Measurements from ENCODE around the gene RBBP9. TPM values are rescaled to one million over a fixed set of nuclear protein-coding genes. Genes with fewer than 3 reads are reported as not detected.

Gene RBBP9
- total and polyA plus RNA-seq, 2 experiments from 2014 or later = 4.8 to 21.1 TPM

GRCh38 chr20:18545566-18545965 is 48.5 kb upstream of the RBBP9 start (continued):
- TF ChIP-seq CTCF (conservative IDR thresholded peaks at IDR 0.05; ENCODE audit: low read depth in 2 of 2) (no peak), ZNF331 (CRISPR knock-in tag; IDR thresholded peaks at IDR 0.05; ENCODE audit: low read depth) (no peak), EZH2 (IDR thresholded peaks at IDR 0.05; ENCODE audit: low read depth, unreplicated experiment) (no peak), ETS1 (IDR thresholded peaks at IDR 0.05) (no peak), EZH2phosphoT487 (IDR thresholded peaks at IDR 0.05; ENCODE audit: unreplicated experiment) (no peak)

- Histone ChIP-seq H3K36me3 (ENCODE audit: insufficient read depth) (peaks cover 23% of the 10 kb centered on the region), H4K20me1 (replicated peaks; ENCODE audit: insufficient read depth) (peaks cover 5% of the 10 kb centered on the region; the same call in 1 of the 2 replicates), H3F3A (replicated peaks; ENCODE audit: low read depth) (no peaks in the 10 kb centered on the region), H3K27ac (ENCODE audit: low read depth) (no peak overlapping the region), H3K9me2 (ENCODE audit: insufficient read depth) (no peaks in the 10 kb centered on the region), H3K4me1 (ENCODE audit: insufficient read depth) (no peaks in the 10 kb centered on the region), H2AFZ (no peak overlapping the region), H3K27me3 (ENCODE audit: insufficient read depth) (no peaks in the 10 kb centered on the region), H3K4me3 (no peak overlapping the region), H3K4me2 (no peak overlapping the region), H3K79me2 (replicated peaks; ENCODE audit: insufficient read depth) (no peaks in the 10 kb centered on the region)
- no peak for DNase-seq (ENCODE audit: low spot score)
- TF ChIP-seq NANOG (IDR thresholded peaks at IDR 0.05; ENCODE audit: borderline replicate concordance) (no peak), EZH2 (IDR thresholded peaks at IDR 0.05; ENCODE audit: low read depth, unreplicated experiment) (no peak), REST (IDR thresholded peaks at IDR 0.05; ENCODE audit: unreplicated experiment) (no peak), EZH2phosphoT487 (IDR thresholded peaks at IDR 0.05; ENCODE audit: unreplicated experiment) (no peak), STAT1 (IDR thresholded peaks at IDR 0.05; ENCODE audit: unreplicated experiment) (no peak), ZNF114 (CRISPR knock-in tag; IDR thresholded peaks at IDR 0.05) (no peak), ZNF331 (CRISPR knock-in tag; IDR thresholded peaks at IDR 0.05; ENCODE audit: low read depth) (no peak), CREB1 (CRISPR knock-in tag; IDR thresholded peaks at IDR 0.05; ENCODE audit: low read depth) (no peak), ETS1 (IDR thresholded peaks at IDR 0.05) (no peak), JUNB (IDR thresholded peaks at IDR 0.05; ENCODE audit: unreplicated experiment) (no peak)
- Mint-ChIP-seq H3K36me3 (ENCODE audit: low read depth) (peaks cover 56% of the 10 kb centered on the region), H3K4me3 (no peak overlapping the region), H3K4me1 (no peaks in the 10 kb centered on the region), H3K27ac (no peak overlapping the region), H3K27me3 (ENCODE audit: insufficient read depth, low read depth, poor library complexity) (peaks cover 3% of the 10 kb centered on the region), H3K9me3 (no peaks in the 10 kb centered on the region)
- no peak for ATAC-seq
Observed at GRCh38 chr20:18543932-18544331, 46.9 kb upstream of the RBBP9 start.
